Activated CD4-positive, alpha-beta memory T cell treated with anti-CD3 and anti-CD28 coated beads for 36 hours (primary cell): ENCODE results near the gene TMBIM6. TPM values are rescaled to one million over a fixed set of nuclear protein-coding genes. Genes with fewer than 3 reads are reported as not detected.

Source experiments
- CTCF ChIA-PET: fragments of 350-600 bp; sonication (Branson Sonifier 250); formaldehyde crosslinking; loops from one replicate; lab custom pipeline; 2021; ENCODE audit warnings: antibody characterized with exemption, inconsistent platforms; lab: Charles Lee
- POLR2A ChIA-PET: fragments of 350-600 bp; sonication (Branson Sonifier 250); formaldehyde crosslinking; loops from one replicate; lab custom pipeline; 2021; ENCODE audit warnings: antibody characterized with exemption; lab: Charles Lee
- DNase-seq: peaks from one replicate; pipeline ENCODE4 v3.0.0-alpha.2; 2020
- H3K27ac Mint-ChIP-seq: one replicate; pipeline ENCODE4 v1.8.0; 2021; ENCODE audit warnings: mixed read lengths
- H3K27me3 Mint-ChIP-seq: one replicate; pipeline ENCODE4 v1.8.0; 2021; ENCODE audit warnings: mixed read lengths
- H3K36me3 Mint-ChIP-seq: one replicate; pipeline ENCODE4 v1.8.0; 2021; ENCODE audit warnings: mixed read lengths
- H3K4me1 Mint-ChIP-seq: one replicate; pipeline ENCODE4 v1.8.0; 2021; ENCODE audit warnings: low read depth, mixed read lengths
- H3K4me3 Mint-ChIP-seq: one replicate; pipeline ENCODE4 v1.8.0; 2021; ENCODE audit warnings: mild to moderate bottlenecking, mixed read lengths
- H3K9me3 Mint-ChIP-seq: one replicate; pipeline ENCODE4 v1.8.0; 2021; ENCODE audit warnings: mixed read lengths
- intact Hi-C: fragments of 100-400 bp; cut with micrococcal nuclease; formaldehyde crosslinking; loops from one replicate; pipeline ENCODE4 v1.15.1; 2023
- total RNA-seq, 2 experiments: library from RNA; stranded (reverse); gene quantifications; one replicate each; pipeline ENCODE4 v1.2.3, GENCODE V29; 2021

The TMBIM6 gene
- total RNA-seq, 2 experiments from 2014 or later: 481 to 486 TPM

DNA sequence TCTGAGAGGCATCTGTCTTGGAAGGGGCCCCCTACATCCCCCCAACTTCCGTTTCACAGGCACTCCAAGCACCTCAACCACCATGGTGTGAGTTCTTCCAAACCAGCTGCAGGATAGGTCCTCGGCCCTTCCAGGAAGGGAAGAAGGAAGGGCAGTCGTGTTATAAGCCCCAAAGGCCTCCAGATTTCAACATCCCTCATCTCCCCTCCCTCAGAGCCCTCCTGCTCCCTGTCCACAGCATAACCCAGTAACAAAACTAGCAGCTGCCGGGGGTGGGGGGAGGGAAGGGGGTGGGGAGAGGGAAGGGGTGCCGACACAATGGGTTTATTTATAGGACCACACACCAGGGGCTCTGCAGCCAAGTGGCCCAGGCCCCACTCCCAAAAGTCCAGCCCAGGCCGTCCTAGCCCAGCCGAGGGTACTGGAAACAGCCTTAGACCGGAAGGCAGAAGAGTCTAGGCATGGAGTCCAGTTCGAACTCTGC lies 68.6 kb downstream of the TMBIM6 start:
- ChIA-PET CTCF (interaction anchor here (1.1 kb wide), 1 partner anchor 32 kb away, joined by 7 read pairs; no protein-coding TSS in a partner anchor), POLR2A (no interaction called here)
- Mint-ChIP-seq H3K27me3 (no peaks in the 10 kb centered on the region), H3K4me3 (no peak overlapping the region), H3K27ac (no peak overlapping the region), H3K36me3 (no peaks in the 10 kb centered on the region), H3K9me3 (no peaks in the 10 kb centered on the region), H3K4me1 (no peaks in the 10 kb centered on the region)
- no peak for DNase-seq
- intact Hi-C loops: no loop called here

GRCh38 chr12:49811136-49811535 lies 69.8 kb downstream of the TMBIM6 start:
- Mint-ChIP-seq H3K4me3 (no peak overlapping the region), H3K27me3 (no peaks in the 10 kb centered on the region), H3K36me3 (no peaks in the 10 kb centered on the region), H3K27ac (no peak overlapping the region), H3K9me3 (no peaks in the 10 kb centered on the region), H3K4me1 (no peaks in the 10 kb centered on the region)
- intact Hi-C loops: no loop called here
- no peak for DNase-seq
- CTCF ChIA-PET: interaction anchor here (1.0 to 1.2 kb wide), 3 partner anchors 33 to 156 kb away, joined by 3 to 7 read pairs (median 3); no protein-coding TSS in a partner anchor
- POLR2A ChIA-PET: no interaction called here

GRCh38 chr12:49811961-49812401 lies 70.6 kb downstream of the TMBIM6 start:
- DNase-seq: no peak
- intact Hi-C loops: no loop called here
- ChIA-PET POLR2A (no interaction called here), CTCF (no interaction called here)
- Mint-ChIP-seq H3K9me3 (no peaks in the 10 kb centered on the region), H3K27me3 (no peaks in the 10 kb centered on the region), H3K4me1 (no peaks in the 10 kb centered on the region), H3K4me3 (no peak overlapping the region), H3K27ac (no peak overlapping the region), H3K36me3 (no peaks in the 10 kb centered on the region)

- Mint-ChIP-seq H3K27me3 (no peaks in the 10 kb centered on the region), H3K27ac (no peak overlapping the region), H3K9me3 (no peaks in the 10 kb centered on the region), H3K4me1 (no peaks in the 10 kb centered on the region), H3K4me3 (no peak overlapping the region), H3K36me3 (no peaks in the 10 kb centered on the region)
- DNase-seq: no peak
- POLR2A ChIA-PET: no interaction called here
- intact Hi-C loops: no loop called here
- CTCF ChIA-PET: interaction anchor here (0.7 kb wide), 1 partner anchor 288 kb away, joined by 4 read pairs; no protein-coding TSS in a partner anchor
Measured at GRCh38 chr12:49813131-49813530, 71.8 kb downstream of the TMBIM6 start.

Other genes starting within 250 kb of the TMBIM6 start
- gene KCNH3, start 202.5 kb upstream of the TMBIM6 start, total RNA-seq: 1 to 10 TPM; 1.2 to 1.3 TPM
- 10 to 100 TPM; 52.3 to 56.8 TPM for gene MCRS1, start 173.4 kb upstream of the TMBIM6 start, total RNA-seq
- gene FAM186B, start 135.9 kb upstream of the TMBIM6 start, total RNA-seq: not detected
- gene PRPF40B, start 118.0 kb upstream of the TMBIM6 start, total RNA-seq: 1 to 10 TPM; 6.2 to 8.9 TPM
- 10 to 100 TPM; 31.2 to 31.9 TPM for gene FMNL3, start 34.2 kb upstream of the TMBIM6 start, total RNA-seq
- 1 to 10 TPM; 2.9 to 3.0 TPM for gene NCKAP5L, start 86.9 kb downstream of the TMBIM6 start, total RNA-seq
- gene BCDIN3D, start 101.5 kb downstream of the TMBIM6 start, total RNA-seq: 1 to 10 TPM; 5.8 to 6.1 TPM
- gene FAIM2, start 162.3 kb downstream of the TMBIM6 start, total RNA-seq: 1 to 10 TPM; 1.7 to 2.1 TPM
- gene AQP2, start 209.2 kb downstream of the TMBIM6 start, total RNA-seq: not detected
- not detected for gene AQP5, start 220.3 kb downstream of the TMBIM6 start, total RNA-seq
- gene AQP6, start 231.4 kb downstream of the TMBIM6 start, total RNA-seq: not detected